ENCODE results near the gene ASIC1.

Gene ASIC1

GRCh38 chr12:50043308-50043707 is 14.1 kb upstream of the ASIC1 start:
- H3K4me2 ChIP-seq (ENCODE audit: low read depth, low read length, poor library complexity, severe bottlenecking), result no peak overlapping the region
- no peaks in the 10 kb centered on the region for H4K20me1 ChIP-seq (ENCODE audit: low read depth, low read length)
- no peaks in the 10 kb centered on the region for H3K36me3 ChIP-seq (ENCODE audit: low read length)
- H3F3A ChIP-seq (ENCODE audit: insufficient read depth), result no peaks in the 10 kb centered on the region
- TF ChIP-seq EZH2phosphoT487 (conservative IDR thresholded peaks at IDR 0.05; ENCODE audit: low read length), result no peak
- TF ChIP-seq, protein P1, sequence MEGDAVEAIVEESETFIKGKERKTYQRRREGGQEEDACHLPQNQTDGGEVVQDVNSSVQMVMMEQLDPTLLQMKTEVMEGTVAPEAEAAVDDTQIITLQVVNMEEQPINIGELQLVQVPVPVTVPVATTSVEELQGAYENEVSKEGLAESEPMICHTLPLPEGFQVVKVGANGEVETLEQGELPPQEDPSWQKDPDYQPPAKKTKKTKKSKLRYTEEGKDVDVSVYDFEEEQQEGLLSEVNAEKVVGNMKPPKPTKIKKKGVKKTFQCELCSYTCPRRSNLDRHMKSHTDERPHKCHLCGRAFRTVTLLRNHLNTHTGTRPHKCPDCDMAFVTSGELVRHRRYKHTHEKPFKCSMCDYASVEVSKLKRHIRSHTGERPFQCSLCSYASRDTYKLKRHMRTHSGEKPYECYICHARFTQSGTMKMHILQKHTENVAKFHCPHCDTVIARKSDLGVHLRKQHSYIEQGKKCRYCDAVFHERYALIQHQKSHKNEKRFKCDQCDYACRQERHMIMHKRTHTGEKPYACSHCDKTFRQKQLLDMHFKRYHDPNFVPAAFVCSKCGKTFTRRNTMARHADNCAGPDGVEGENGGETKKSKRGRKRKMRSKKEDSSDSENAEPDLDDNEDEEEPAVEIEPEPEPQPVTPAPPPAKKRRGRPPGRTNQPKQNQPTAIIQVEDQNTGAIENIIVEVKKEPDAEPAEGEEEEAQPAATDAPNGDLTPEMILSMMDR (IDR thresholded peaks at IDR 0.05; ENCODE audit: insufficient read depth, low read length, poor library complexity, severe bottlenecking), result no peak
- H3K27ac ChIP-seq (ENCODE audit: low read depth, low read length), result no peak overlapping the region
- H2AFZ ChIP-seq (ENCODE audit: low read depth, low read length, severe bottlenecking), result no peak overlapping the region
- H3K27me3 ChIP-seq (ENCODE audit: low read length), result no peaks in the 10 kb centered on the region
- H3K9ac ChIP-seq (ENCODE audit: low read length), result no peak overlapping the region
- no peaks in the 10 kb centered on the region for H3K9me2 ChIP-seq (replicated peaks; ENCODE audit: insufficient read depth, low read length)
- H3K79me2 ChIP-seq (ENCODE audit: insufficient read depth, low read length), result no peaks in the 10 kb centered on the region
- no peaks in the 10 kb centered on the region for H3K9me3 ChIP-seq (ENCODE audit: insufficient read depth, low read length)
- no peak overlapping the region for H3K4me3 ChIP-seq (ENCODE audit: insufficient read depth, low read length, poor library complexity, severe bottlenecking)

- no peaks in the 10 kb centered on the region for H3K27me3 ChIP-seq (ENCODE audit: low read length)
- H3K27ac ChIP-seq (ENCODE audit: low read depth, low read length), result no peak overlapping the region
- no peaks in the 10 kb centered on the region for H4K20me1 ChIP-seq (ENCODE audit: low read depth, low read length)
- no peaks in the 10 kb centered on the region for H3F3A ChIP-seq (ENCODE audit: insufficient read depth)
- TF ChIP-seq, protein P1 (IDR thresholded peaks at IDR 0.05; ENCODE audit: insufficient read depth, low read length, poor library complexity, severe bottlenecking), result no peak
- TF ChIP-seq EZH2phosphoT487 (conservative IDR thresholded peaks at IDR 0.05; ENCODE audit: low read length), result no peak
- H3K4me3 ChIP-seq (ENCODE audit: insufficient read depth, low read length, poor library complexity, severe bottlenecking), result no peak overlapping the region
- no peaks in the 10 kb centered on the region for H3K36me3 ChIP-seq (ENCODE audit: low read length)
- no peaks in the 10 kb centered on the region for H3K9me3 ChIP-seq (ENCODE audit: insufficient read depth, low read length)
- H3K9ac ChIP-seq (ENCODE audit: low read length), result no peak overlapping the region
- H2AFZ ChIP-seq (ENCODE audit: low read depth, low read length, severe bottlenecking), result no peak overlapping the region
- H3K79me2 ChIP-seq (ENCODE audit: insufficient read depth, low read length), result no peaks in the 10 kb centered on the region
- no peak overlapping the region for H3K4me2 ChIP-seq (ENCODE audit: low read depth, low read length, poor library complexity, severe bottlenecking)
- H3K9me2 ChIP-seq (replicated peaks; ENCODE audit: insufficient read depth, low read length), result no peaks in the 10 kb centered on the region
Observed at GRCh38 chr12:50043854-50044253, 13.5 kb upstream of the ASIC1 start.

- Histone ChIP-seq H2AFZ (ENCODE audit: low read depth, low read length, severe bottlenecking) (no peak overlapping the region), H3K4me2 (ENCODE audit: low read depth, low read length, poor library complexity, severe bottlenecking) (no peak overlapping the region), H3K36me3 (ENCODE audit: low read length) (no peaks in the 10 kb centered on the region), H3K9ac (ENCODE audit: low read length) (no peak overlapping the region), H3K4me3 (ENCODE audit: insufficient read depth, low read length, poor library complexity, severe bottlenecking) (no peak overlapping the region), H4K20me1 (ENCODE audit: low read depth, low read length) (no peaks in the 10 kb centered on the region), H3F3A (ENCODE audit: insufficient read depth) (no peaks in the 10 kb centered on the region), H3K9me2 (replicated peaks; ENCODE audit: insufficient read depth, low read length) (no peaks in the 10 kb centered on the region), H3K79me2 (ENCODE audit: insufficient read depth, low read length) (no peaks in the 10 kb centered on the region), H3K9me3 (ENCODE audit: insufficient read depth, low read length) (no peaks in the 10 kb centered on the region), H3K27ac (ENCODE audit: low read depth, low read length) (no peak overlapping the region), H3K27me3 (ENCODE audit: low read length) (no peaks in the 10 kb centered on the region)
- TF ChIP-seq, protein P1 (IDR thresholded peaks at IDR 0.05; ENCODE audit: insufficient read depth, low read length, poor library complexity, severe bottlenecking), result no peak
- TF ChIP-seq EZH2phosphoT487 (conservative IDR thresholded peaks at IDR 0.05; ENCODE audit: low read length), result no peak
Observed at GRCh38 chr12:50047693-50048250, 9.6 kb upstream of the ASIC1 start.

Data from SU-DHL-6 (cell line).